ENCODE data around the gene RGPD3.
"Not testable (repeated sequence)": the region's sequence is repeated elsewhere in the genome, so short reads cannot be mapped to it uniquely, and the experiment has no call there.

The RGPD3 gene

GRCh38 chr2:106468107-106468506 lies at the start of gene RGPD3:
TSS of gene RGPD3 (minus strand) at chr2:106468413. CDS start at chr2:106468288, 125 bp downstream.
- DNase-seq (ENCODE audit: extremely low read depth, insufficient read length); H3K4me3 ChIP-seq (replicated peaks; ENCODE audit: low read depth, low read length); H3K27me3 ChIP-seq (replicated peaks; ENCODE audit: control insufficient read depth, insufficient read depth, low read length); H3K36me3 ChIP-seq (ENCODE audit: control insufficient read depth, insufficient read depth, low read length): not testable (repeated sequence)

- no peak for TF ChIP-seq CTCF (IDR thresholded peaks at IDR 0.05; ENCODE audit: insufficient read depth, low read length, poor library complexity, severe bottlenecking)
- no peaks in the 10 kb centered on the region for H3K36me3 ChIP-seq (ENCODE audit: control insufficient read depth, insufficient read depth, low read length)
- no peaks in the 10 kb centered on the region for H3K27me3 ChIP-seq (replicated peaks; ENCODE audit: control insufficient read depth, insufficient read depth, low read length)
- no peak for DNase-seq (ENCODE audit: extremely low read depth, insufficient read length)
- no peak overlapping the region for H3K4me3 ChIP-seq (replicated peaks; ENCODE audit: low read depth, low read length)
Measured at GRCh38 chr2:106517329-106517728, 49.1 kb upstream of the RGPD3 start.

- no peak overlapping the region for H3K4me3 ChIP-seq (replicated peaks; ENCODE audit: low read depth, low read length)
- no peak for TF ChIP-seq CTCF (IDR thresholded peaks at IDR 0.05; ENCODE audit: insufficient read depth, low read length, poor library complexity, severe bottlenecking)
- no peaks in the 10 kb centered on the region for H3K36me3 ChIP-seq (ENCODE audit: control insufficient read depth, insufficient read depth, low read length)
- H3K27me3 ChIP-seq (replicated peaks; ENCODE audit: control insufficient read depth, insufficient read depth, low read length), result no peaks in the 10 kb centered on the region
- no peak for DNase-seq (ENCODE audit: extremely low read depth, insufficient read length)
Measured at GRCh38 chr2:106516864-106517263, 48.7 kb upstream of the RGPD3 start.

DNA sequence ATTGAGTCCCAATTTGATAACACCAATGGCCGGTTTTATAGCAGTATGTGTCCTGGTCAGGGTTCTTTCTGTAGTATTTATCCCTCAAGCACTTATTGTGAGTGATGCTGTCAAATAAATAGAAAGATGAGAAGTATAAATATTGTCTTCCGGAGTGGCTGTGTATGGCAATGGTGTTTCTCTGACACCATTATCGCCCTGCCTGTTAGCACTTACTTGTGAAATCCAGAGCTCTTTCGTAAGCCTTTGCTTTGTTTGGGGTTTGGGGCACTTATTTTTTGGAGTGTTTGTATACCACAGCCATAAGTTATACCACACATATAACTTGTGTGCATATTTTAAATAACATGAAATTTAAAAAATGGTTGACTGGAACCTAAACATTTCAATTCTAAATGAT lies 48.2 kb upstream of the RGPD3 start:
- no peak for DNase-seq (ENCODE audit: extremely low read depth, insufficient read length)
- Histone ChIP-seq H3K4me3 (replicated peaks; ENCODE audit: low read depth, low read length) (no peak overlapping the region), H3K36me3 (ENCODE audit: control insufficient read depth, insufficient read depth, low read length) (no peaks in the 10 kb centered on the region), H3K27me3 (replicated peaks; ENCODE audit: control insufficient read depth, insufficient read depth, low read length) (no peaks in the 10 kb centered on the region)
- no peak for TF ChIP-seq CTCF (IDR thresholded peaks at IDR 0.05; ENCODE audit: insufficient read depth, low read length, poor library complexity, severe bottlenecking)

- not testable (repeated sequence) for H3K27me3 ChIP-seq (replicated peaks; ENCODE audit: control insufficient read depth, insufficient read depth, low read length); H3K4me3 ChIP-seq (replicated peaks; ENCODE audit: low read depth, low read length); DNase-seq (ENCODE audit: extremely low read depth, insufficient read length); H3K36me3 ChIP-seq (ENCODE audit: control insufficient read depth, insufficient read depth, low read length)
Measured at GRCh38 chr2:106514827-106515226, 46.6 kb upstream of the RGPD3 start.

DNA sequence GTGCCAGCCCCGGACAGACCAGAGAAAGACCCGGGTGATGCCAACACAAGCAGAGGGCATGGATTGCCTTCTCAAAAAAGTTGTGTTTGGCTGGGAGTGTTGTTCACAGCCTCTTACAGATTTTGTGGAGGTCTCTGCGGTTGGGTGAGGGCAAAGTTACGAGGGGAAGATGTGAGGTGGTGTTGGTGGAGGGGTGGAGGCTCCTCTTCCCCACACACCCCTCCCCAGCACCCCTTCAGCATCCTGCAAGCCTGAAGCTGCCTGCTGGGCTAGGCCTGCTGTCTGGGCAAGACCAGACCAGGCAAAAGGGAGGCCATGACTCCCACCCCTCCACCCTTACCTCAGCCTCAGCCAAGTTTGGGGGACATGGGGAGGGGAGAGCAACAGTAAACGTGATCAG lies 45.2 kb upstream of the RGPD3 start:
- H3K27me3 ChIP-seq (replicated peaks; ENCODE audit: control insufficient read depth, insufficient read depth, low read length); H3K36me3 ChIP-seq (ENCODE audit: control insufficient read depth, insufficient read depth, low read length); DNase-seq (ENCODE audit: extremely low read depth, insufficient read length); H3K4me3 ChIP-seq (replicated peaks; ENCODE audit: low read depth, low read length): not testable (repeated sequence)

GRCh38 chr2:106511934-106512333 lies 43.7 kb upstream of the RGPD3 start:
- H3K27me3 ChIP-seq (replicated peaks; ENCODE audit: control insufficient read depth, insufficient read depth, low read length); DNase-seq (ENCODE audit: extremely low read depth, insufficient read length); H3K4me3 ChIP-seq (replicated peaks; ENCODE audit: low read depth, low read length); H3K36me3 ChIP-seq (ENCODE audit: control insufficient read depth, insufficient read depth, low read length): not testable (repeated sequence)

GRCh38 chr2:106511476-106511901 lies 43.3 kb upstream of the RGPD3 start:
- not testable (repeated sequence) for H3K4me3 ChIP-seq (replicated peaks; ENCODE audit: low read depth, low read length); H3K27me3 ChIP-seq (replicated peaks; ENCODE audit: control insufficient read depth, insufficient read depth, low read length); H3K36me3 ChIP-seq (ENCODE audit: control insufficient read depth, insufficient read depth, low read length); DNase-seq (ENCODE audit: extremely low read depth, insufficient read length)

GRCh38 chr2:106510791-106511190 lies 42.6 kb upstream of the RGPD3 start:
- not testable (repeated sequence) for H3K4me3 ChIP-seq (replicated peaks; ENCODE audit: low read depth, low read length); H3K27me3 ChIP-seq (replicated peaks; ENCODE audit: control insufficient read depth, insufficient read depth, low read length); H3K36me3 ChIP-seq (ENCODE audit: control insufficient read depth, insufficient read depth, low read length); DNase-seq (ENCODE audit: extremely low read depth, insufficient read length)

DNA sequence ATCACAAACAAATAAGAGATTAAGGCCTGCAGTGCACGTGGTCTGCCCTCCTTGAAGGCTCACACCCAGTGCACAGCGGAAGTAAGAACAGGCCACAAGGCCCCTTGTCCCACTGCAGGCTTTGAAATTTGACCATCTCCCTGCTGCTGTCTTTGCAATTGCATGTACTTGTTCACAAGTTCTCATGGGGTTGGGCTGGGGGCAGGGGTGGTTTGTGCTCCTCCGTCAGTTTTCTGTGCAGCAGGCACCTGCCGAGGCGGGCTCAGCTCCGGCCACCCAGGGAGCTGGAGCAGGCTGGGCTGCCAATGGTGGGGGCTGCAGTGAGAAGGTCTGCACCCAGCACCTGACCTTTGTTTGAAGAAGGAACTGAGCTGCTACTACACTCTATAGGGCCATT lies 41.2 kb upstream of the RGPD3 start:
- not testable (repeated sequence) for DNase-seq (ENCODE audit: extremely low read depth, insufficient read length); H3K4me3 ChIP-seq (replicated peaks; ENCODE audit: low read depth, low read length); H3K27me3 ChIP-seq (replicated peaks; ENCODE audit: control insufficient read depth, insufficient read depth, low read length); H3K36me3 ChIP-seq (ENCODE audit: control insufficient read depth, insufficient read depth, low read length)

DNA sequence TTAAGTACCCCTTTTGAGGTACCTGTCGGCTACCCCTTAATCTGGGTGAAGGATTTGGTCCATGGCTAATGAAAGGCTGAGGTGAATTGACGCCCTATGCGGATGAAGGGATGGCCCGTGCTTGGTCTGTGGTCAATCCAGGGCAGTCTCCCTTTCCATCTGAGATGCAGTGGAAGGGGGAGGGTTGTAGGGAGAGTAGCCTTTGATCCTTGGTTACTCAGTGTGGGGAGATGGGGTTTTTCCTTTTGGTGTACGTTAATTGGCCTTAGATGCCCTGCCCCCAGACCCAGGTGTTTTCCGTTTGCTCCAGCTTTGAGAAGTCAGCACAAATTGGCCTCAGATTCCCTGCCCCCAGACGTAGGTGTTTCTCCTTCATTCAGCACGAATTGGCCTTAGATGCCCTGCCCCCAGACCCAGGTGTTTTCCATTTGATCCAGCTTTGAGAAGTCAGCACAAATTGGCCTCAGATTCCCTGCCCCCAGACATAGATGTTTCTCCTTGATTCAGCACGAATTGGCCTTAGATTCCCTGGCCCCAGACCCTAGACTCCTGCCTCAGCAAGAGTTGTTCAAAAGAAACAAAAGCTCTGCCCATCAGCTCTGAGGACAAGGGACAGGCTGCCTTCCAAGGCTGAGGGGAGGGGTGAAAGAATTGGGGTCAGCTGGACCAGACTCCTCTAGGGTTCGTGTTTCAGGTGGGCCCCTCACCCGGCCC lies 40.6 kb upstream of the RGPD3 start:
- H3K36me3 ChIP-seq (ENCODE audit: control insufficient read depth, insufficient read depth, low read length); DNase-seq (ENCODE audit: extremely low read depth, insufficient read length); H3K27me3 ChIP-seq (replicated peaks; ENCODE audit: control insufficient read depth, insufficient read depth, low read length); H3K4me3 ChIP-seq (replicated peaks; ENCODE audit: low read depth, low read length): not testable (repeated sequence)
